Mucosa of descending colon (tissue), 3 donors: ENCODE data around the gene AGTRAP. TPM values are rescaled to one million over a fixed set of nuclear protein-coding genes. Genes with fewer than 3 reads are reported as not detected.

ENCODE experiments used
- ATAC-seq: fragments of 200-7000 bp; cut with Tn5 transposase; one replicate; pipeline ENCODE4 v1.9.1; 2020; ENCODE audit warnings: mild to moderate bottlenecking, moderate library complexity
- DNase-seq, 3 donors: peaks; one replicate each; pipeline ENCODE4 v3.0.0-alpha.2; 2020
- H3K36me3 ChIP-seq: fragments of 200-600 bp; one replicate; pipeline ENCODE4 v1.8.0; 2021; ENCODE audit warnings: low read depth, mild to moderate bottlenecking
- H3K4me1 ChIP-seq: fragments of 200-600 bp; one replicate; pipeline ENCODE4 v1.8.0; 2021; ENCODE audit warnings: low read depth, mild to moderate bottlenecking
- H3K4me3 ChIP-seq: fragments of 200-600 bp; one replicate; pipeline ENCODE4 v1.8.0; 2021; ENCODE audit warnings: mild to moderate bottlenecking
- H3K9me3 ChIP-seq: fragments of 200-600 bp; one replicate; pipeline ENCODE4 v1.8.0; 2021; ENCODE audit warnings: mild to moderate bottlenecking
- intact Hi-C, 2 donors: fragments of 100-400 bp; cut with DNase I in 1 of 2; cut with micrococcal nuclease in 1 of 2; formaldehyde crosslinking; loops; one replicate each; pipeline versions ENCODE4 v1.11.0 to v1.11.1; 2022; cut with DNase I, micrococcal nuclease
- total RNA-seq, 3 donors: library from RNA; stranded (reverse); fragmentation: NEBNext Ultra II Directional in 2 of 3; extraction: Animal tissue kit (Norgen Biotek cat#: 25700) in 2 of 3; gene quantifications; one replicate each; pipeline versions ENCODE4 v1.2.1 to v1.2.4, GENCODE V29; 2021 to 2023
- TF ChIP-seq, protein P1 (sequence below): fragments of 200-600 bp; IDR thresholded peaks from one replicate; pipeline ENCODE4 v1.8.0; 2022; ENCODE audit warnings: antibody characterized with exemption, mild to moderate bottlenecking
- donor health status: DM: no; HTN: no; CAD: no; lungs with moderate emphysema.
- donor health status: DM: no; HTN: no; CAD: no.
- donor health status: DM: no; HTN: yes; CAD: no.

The AGTRAP gene
- total RNA-seq, 3 donors from 2014 or later: 11.8 to 23.4 (median 22.6) TPM

DNA sequence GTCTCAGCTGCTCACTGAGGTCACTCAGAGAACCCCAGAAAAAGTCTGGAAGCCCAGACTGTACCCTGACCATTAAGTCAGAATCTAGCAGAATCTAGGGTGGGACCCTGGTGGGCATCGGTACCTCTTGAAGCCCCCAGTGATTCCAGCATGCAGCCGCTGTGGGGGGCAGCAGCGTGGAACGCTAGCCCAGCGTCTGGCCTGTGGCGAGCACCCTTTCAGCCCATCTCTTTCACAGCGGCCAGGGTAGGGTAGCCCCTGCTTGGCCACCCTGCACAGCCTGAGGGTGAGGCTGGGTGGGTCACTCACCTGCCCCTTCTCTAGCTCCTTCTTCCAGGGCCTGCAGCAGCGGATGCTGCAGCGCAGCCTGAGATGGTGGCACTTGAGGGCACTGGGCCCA, 42.4 kb downstream of the AGTRAP start:
- intact Hi-C loops: no loop called here
- no peak overlapping the region for H3K4me3 ChIP-seq
- no peak for ATAC-seq
- H3K36me3 ChIP-seq: no peaks in the 10 kb centered on the region
- no peaks in the 10 kb centered on the region for H3K9me3 ChIP-seq
- TF ChIP-seq, protein P1, sequence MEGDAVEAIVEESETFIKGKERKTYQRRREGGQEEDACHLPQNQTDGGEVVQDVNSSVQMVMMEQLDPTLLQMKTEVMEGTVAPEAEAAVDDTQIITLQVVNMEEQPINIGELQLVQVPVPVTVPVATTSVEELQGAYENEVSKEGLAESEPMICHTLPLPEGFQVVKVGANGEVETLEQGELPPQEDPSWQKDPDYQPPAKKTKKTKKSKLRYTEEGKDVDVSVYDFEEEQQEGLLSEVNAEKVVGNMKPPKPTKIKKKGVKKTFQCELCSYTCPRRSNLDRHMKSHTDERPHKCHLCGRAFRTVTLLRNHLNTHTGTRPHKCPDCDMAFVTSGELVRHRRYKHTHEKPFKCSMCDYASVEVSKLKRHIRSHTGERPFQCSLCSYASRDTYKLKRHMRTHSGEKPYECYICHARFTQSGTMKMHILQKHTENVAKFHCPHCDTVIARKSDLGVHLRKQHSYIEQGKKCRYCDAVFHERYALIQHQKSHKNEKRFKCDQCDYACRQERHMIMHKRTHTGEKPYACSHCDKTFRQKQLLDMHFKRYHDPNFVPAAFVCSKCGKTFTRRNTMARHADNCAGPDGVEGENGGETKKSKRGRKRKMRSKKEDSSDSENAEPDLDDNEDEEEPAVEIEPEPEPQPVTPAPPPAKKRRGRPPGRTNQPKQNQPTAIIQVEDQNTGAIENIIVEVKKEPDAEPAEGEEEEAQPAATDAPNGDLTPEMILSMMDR: no peak
- DNase-seq: no peak
- no peaks in the 10 kb centered on the region for H3K4me1 ChIP-seq

GRCh38 chr1:11778844-11779623, 43.1 kb downstream of the AGTRAP start:
- DNase-seq (no peak), ATAC-seq (no peak)
- H3K4me3 ChIP-seq: no peak overlapping the region
- H3K4me1 ChIP-seq: no peaks in the 10 kb centered on the region
- intact Hi-C loops: no loop called here
- no peaks in the 10 kb centered on the region for H3K36me3 ChIP-seq
- TF ChIP-seq, protein P1: no peak
- H3K9me3 ChIP-seq: no peaks in the 10 kb centered on the region

- TF ChIP-seq, protein P1: no peak
- intact Hi-C loops: no loop called here
- Histone ChIP-seq H3K4me3 (no peak overlapping the region), H3K9me3 (no peaks in the 10 kb centered on the region), H3K36me3 (no peaks in the 10 kb centered on the region), H3K4me1 (no peaks in the 10 kb centered on the region)
- no peak for ATAC-seq
- no peak for DNase-seq
Observed at GRCh38 chr1:11779715-11780379, 43.9 kb downstream of the AGTRAP start.

GRCh38 chr1:11780380-11781147, 44.6 kb downstream of the AGTRAP start:
- no peak for DNase-seq
- H3K36me3 ChIP-seq: no peaks in the 10 kb centered on the region
- H3K4me3 ChIP-seq: no peak overlapping the region
- ATAC-seq: no peak
- TF ChIP-seq, protein P1: no peak
- H3K4me1 ChIP-seq: peaks cover 3% of the 10 kb centered on the region
- intact Hi-C loops: no loop called here
- no peaks in the 10 kb centered on the region for H3K9me3 ChIP-seq

DNA sequence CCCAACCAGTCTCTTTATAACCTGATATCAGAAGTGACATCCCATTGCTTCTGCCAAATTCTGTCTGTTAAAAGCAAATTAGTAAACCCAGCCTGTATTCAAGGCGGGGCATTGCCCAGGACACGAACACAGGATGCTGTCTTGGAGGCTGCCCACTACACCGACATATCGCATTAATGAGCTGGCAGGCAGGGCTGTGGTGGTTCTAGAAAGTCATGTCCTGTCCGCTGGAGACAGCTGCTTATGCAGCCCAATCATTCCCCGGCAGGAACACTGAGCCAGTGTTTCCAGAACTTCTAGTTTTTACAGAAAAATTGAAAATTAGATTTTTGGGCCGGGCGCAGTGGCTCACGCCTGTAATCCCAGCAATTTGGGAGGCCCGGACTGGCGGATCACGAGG, 45.4 kb downstream of the AGTRAP start:
- intact Hi-C loops: no loop called here
- TF ChIP-seq, protein P1: no peak
- no peaks in the 10 kb centered on the region for H3K9me3 ChIP-seq

More for the DNA sequence above, 45.4 kb downstream of the AGTRAP start:
- Histone ChIP-seq H3K4me3 (no peak overlapping the region), H3K36me3 (no peaks in the 10 kb centered on the region), H3K4me1 (peaks cover 3% of the 10 kb centered on the region)
- no peak for DNase-seq
- no peak for ATAC-seq
